Measurements from ENCODE around the gene NCKAP5L.

- no peak for TF ChIP-seq POLR2A (IDR thresholded peaks at IDR 0.05; ENCODE audit: low read depth, low read length)
- TF ChIP-seq, protein P1, sequence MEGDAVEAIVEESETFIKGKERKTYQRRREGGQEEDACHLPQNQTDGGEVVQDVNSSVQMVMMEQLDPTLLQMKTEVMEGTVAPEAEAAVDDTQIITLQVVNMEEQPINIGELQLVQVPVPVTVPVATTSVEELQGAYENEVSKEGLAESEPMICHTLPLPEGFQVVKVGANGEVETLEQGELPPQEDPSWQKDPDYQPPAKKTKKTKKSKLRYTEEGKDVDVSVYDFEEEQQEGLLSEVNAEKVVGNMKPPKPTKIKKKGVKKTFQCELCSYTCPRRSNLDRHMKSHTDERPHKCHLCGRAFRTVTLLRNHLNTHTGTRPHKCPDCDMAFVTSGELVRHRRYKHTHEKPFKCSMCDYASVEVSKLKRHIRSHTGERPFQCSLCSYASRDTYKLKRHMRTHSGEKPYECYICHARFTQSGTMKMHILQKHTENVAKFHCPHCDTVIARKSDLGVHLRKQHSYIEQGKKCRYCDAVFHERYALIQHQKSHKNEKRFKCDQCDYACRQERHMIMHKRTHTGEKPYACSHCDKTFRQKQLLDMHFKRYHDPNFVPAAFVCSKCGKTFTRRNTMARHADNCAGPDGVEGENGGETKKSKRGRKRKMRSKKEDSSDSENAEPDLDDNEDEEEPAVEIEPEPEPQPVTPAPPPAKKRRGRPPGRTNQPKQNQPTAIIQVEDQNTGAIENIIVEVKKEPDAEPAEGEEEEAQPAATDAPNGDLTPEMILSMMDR (IDR thresholded peaks at IDR 0.05; ENCODE audit: extremely low read depth in 1 of 2, insufficient read depth in 1 of 2, low read depth in 1 of 2, low read length in 2 of 2) = no peak
- TF ChIP-seq POLR2AphosphoS5 (IDR thresholded peaks at IDR 0.05; ENCODE audit: insufficient read depth, low read depth, low read length) = no peak
- TF ChIP-seq, protein P2, sequence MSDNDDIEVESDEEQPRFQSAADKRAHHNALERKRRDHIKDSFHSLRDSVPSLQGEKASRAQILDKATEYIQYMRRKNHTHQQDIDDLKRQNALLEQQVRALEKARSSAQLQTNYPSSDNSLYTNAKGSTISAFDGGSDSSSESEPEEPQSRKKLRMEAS (IDR thresholded peaks at IDR 0.05; ENCODE audit: insufficient read depth, insufficient read length) = no peak
- no peak for TF ChIP-seq EZH2 (IDR thresholded peaks at IDR 0.05; ENCODE audit: borderline replicate concordance, low read depth, low read length, severe bottlenecking)
Measured at GRCh38 chr12:49843411-49843810, 15.2 kb upstream of the NCKAP5L start.
